C4-2B (cell line): ENCODE data around the gene USP6NL.

Source experiments
- H3K27ac ChIP-seq: fragments of 450-650 bp; 2 replicates; pipeline ENCODE4 v1.5.1; 2017
- CTCF ChIP-seq: fragments of 450-650 bp; conservative IDR thresholded peaks from 2 replicates; pipeline ENCODE4 v1.5.1; 2017; ENCODE audit warnings: mild to moderate bottlenecking
- ZFX ChIP-seq: fragments of 450-650 bp; IDR thresholded peaks from 2 replicates; pipeline ENCODE4 v1.6.1; 2017

Gene USP6NL

GRCh38 chr10:11478807-11479206 is 132.6 kb downstream of the USP6NL start:
- TF ChIP-seq CTCF = no peak
- TF ChIP-seq ZFX = no peak
- no peak overlapping the region for H3K27ac ChIP-seq

- TF ChIP-seq ZFX = no peak
- TF ChIP-seq CTCF = no peak
- no peak overlapping the region for H3K27ac ChIP-seq
Observed at GRCh38 chr10:11475831-11476434, 135.5 kb downstream of the USP6NL start.

- TF ChIP-seq ZFX (no peak), CTCF (no peak)
- H3K27ac ChIP-seq = no peak overlapping the region
Observed at GRCh38 chr10:11473128-11473760, 138.2 kb downstream of the USP6NL start.

- TF ChIP-seq CTCF (peak; percentile 91), ZFX (no peak)
- no peak overlapping the region for H3K27ac ChIP-seq
Observed at GRCh38 chr10:11472158-11472753, 139.2 kb downstream of the USP6NL start.

DNA sequence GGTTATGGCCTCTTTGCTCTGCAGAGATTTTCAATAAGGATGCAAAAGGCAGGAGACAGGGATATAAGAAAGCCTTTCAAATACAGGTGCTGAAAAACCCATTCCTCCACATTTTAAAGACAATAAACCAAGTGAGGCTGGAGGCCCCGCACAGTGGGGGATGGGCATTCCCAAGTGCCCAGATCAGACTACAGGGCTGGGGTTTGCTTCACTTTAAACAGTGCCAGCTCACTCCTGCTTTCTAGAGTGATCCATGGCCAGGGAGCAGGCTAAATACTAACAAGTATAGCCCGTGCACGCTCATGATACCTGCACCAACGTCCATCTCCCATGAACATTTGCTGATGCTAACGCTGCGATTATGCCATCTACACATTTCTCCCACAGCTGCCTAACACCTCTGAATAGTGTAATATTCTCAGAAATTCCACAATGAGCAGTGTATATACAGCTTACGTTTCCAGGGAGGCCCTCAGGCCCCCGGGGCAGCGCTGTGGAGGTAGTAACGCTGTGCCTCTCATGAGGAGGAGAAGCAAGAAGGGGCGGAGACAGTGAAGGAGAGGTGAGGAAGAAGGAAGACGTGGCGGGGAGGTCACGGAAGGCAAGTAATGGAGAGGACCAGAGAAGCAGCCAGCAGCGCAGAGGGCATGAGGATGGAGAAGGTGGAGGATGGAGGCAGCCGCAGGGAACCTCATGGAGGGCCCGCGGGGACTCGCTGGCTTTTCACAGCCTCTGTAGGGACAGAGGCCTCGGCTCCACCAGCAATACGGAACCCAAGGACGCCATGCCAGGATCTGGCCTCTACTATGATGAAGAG is 141.7 kb downstream of the USP6NL start:
- no peak overlapping the region for H3K27ac ChIP-seq
- TF ChIP-seq ZFX = no peak
- no peak for TF ChIP-seq CTCF

DNA sequence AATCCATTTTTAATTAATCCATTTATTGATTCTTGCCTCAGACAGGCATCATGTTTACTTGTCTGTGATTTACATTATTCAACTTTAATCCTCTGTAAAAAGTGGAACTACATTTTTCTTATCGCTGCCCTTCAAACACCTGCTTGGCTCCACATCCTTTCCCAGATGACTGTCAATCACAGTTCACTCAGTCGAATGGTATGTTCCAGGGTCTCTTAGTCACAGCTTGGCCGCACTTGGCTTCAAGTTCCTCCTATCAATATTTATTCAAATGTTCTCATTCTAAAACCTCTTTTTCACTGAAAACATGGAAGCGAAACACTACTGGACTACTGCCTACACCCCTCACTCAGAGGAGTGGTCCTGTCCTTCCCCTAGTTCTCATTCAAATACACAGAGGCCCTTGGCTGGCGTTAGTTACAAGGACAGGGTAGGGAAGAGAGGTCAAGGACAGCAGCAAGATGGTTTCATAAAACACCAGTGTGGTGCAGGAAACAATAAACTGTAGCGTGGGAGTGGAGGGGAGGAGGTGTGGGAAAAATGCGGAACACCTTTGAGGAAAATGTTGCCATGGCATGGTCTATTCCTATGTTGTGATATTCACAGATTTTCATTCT is 143.2 kb downstream of the USP6NL start:
- TF ChIP-seq ZFX (no peak), CTCF (no peak)
- no peak overlapping the region for H3K27ac ChIP-seq
